GM21447 (cell line): Measurements from ENCODE around the gene KCNK13.
"Not testable (repeated sequence)": the region's sequence is repeated elsewhere in the genome, so short reads cannot be mapped to it uniquely, and the experiment has no call there.

Experiments used
- ATAC-seq: cut with Tn5 transposase; IDR thresholded peaks from one replicate; pipeline ENCODE4 v1.9.1; 2021; ENCODE audit not compliant: unreplicated experiment

The KCNK13 gene

GRCh38 chr14:90188588-90188987 lies 126.8 kb downstream of the KCNK13 start:
- ATAC-seq, result no peak

GRCh38 chr14:90191154-90191553 lies 129.4 kb downstream of the KCNK13 start:
- no peak for ATAC-seq

- ATAC-seq, result no peak
Measured at GRCh38 chr14:90191585-90191984, 129.8 kb downstream of the KCNK13 start.

GRCh38 chr14:90193925-90194324 lies 132.1 kb downstream of the KCNK13 start:
- ATAC-seq, result no peak

- ATAC-seq, result no peak
Measured at GRCh38 chr14:90194706-90195105, 132.9 kb downstream of the KCNK13 start.

- ATAC-seq, result no peak
Measured at GRCh38 chr14:90198541-90199060, 136.8 kb downstream of the KCNK13 start.

GRCh38 chr14:90200546-90200945 lies 138.8 kb downstream of the KCNK13 start:
- ATAC-seq, result not testable (repeated sequence)

GRCh38 chr14:90201344-90201743 lies 139.6 kb downstream of the KCNK13 start:
- ATAC-seq, result no peak

GRCh38 chr14:90204516-90204915 lies 142.7 kb downstream of the KCNK13 start:
- no peak for ATAC-seq

- ATAC-seq, result no peak
Measured at GRCh38 chr14:90213099-90213748, 151.4 kb downstream of the KCNK13 start.

GRCh38 chr14:90228478-90228877 lies 166.7 kb downstream of the KCNK13 start:
- ATAC-seq, result no peak

GRCh38 chr14:90229942-90230341 lies 168.1 kb downstream of the KCNK13 start:
- not testable (repeated sequence) for ATAC-seq
